ENCODE measurements around the gene DLX3. TPM values are rescaled to one million over a fixed set of nuclear protein-coding genes. Genes with fewer than 3 reads are reported as not detected.

DLX3 gene
- total RNA-seq, 1 experiment from 2014 or later = not detected

- intact Hi-C loops (cut with micrococcal nuclease; ENCODE audit: unreplicated experiment) = no loop called here
- Histone ChIP-seq H3K4me1 (ENCODE audit: insufficient read depth, low read length, poor library complexity, severe bottlenecking) (no peaks in the 10 kb centered on the region), H3K4me3 (ENCODE audit: low read depth, low read length, poor library complexity, severe bottlenecking) (no peak overlapping the region), H3K36me3 (ENCODE audit: insufficient read depth, low read length, poor library complexity, severe bottlenecking) (no peaks in the 10 kb centered on the region), H3K27me3 (replicated peaks; ENCODE audit: insufficient read depth, low read depth, low read length, poor library complexity) (no peaks in the 10 kb centered on the region), H3K27ac (ENCODE audit: low read depth, low read length, poor library complexity, severe bottlenecking) (no peak overlapping the region), H3K9me3 (ENCODE audit: low read depth, low read length, poor library complexity, severe bottlenecking) (no peaks in the 10 kb centered on the region)
- DNase-seq (ENCODE audit: low spot score) = no peak
- ChIA-PET POLR2A (ENCODE audit: low non-redundant PET) (interaction anchor here (0.6 kb wide), 1 partner anchor 23 kb away, joined by 3 read pairs; no protein-coding TSS in a partner anchor), CTCF (no interaction called here)
- no TSS peak for BruUV-seq (replicated peaks)
- TF ChIP-seq EZH2 (IDR thresholded peaks at IDR 0.05; ENCODE audit: borderline replicate concordance, low read depth, low read length, poor library complexity, severe bottlenecking) (no peak), CTCF (conservative IDR thresholded peaks at IDR 0.05; ENCODE audit: low read depth, low read length) (no peak)
Observed at GRCh38 chr17:50034498-50035364, 39.7 kb upstream of the DLX3 start.

DNA sequence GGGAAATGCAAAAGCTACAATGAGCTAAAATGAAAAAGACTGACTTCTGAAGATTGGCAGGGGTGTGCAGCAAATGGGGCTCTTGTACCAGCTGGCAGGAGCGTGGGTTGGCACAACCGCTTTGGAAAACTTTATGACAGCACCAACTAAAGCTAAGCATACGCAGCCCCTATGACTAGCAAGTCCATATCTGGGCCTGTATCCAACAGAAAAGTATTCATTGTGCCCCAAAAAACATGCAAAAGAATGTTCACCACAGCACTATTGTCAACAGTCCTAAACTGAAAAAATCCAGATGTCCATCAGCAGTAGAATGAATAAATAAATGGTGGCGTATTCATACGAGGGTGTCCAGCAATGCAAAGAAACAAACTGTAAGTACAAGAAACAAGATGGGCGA lies 38.3 kb upstream of the DLX3 start:
- intact Hi-C loops (cut with micrococcal nuclease; ENCODE audit: unreplicated experiment) = no loop called here
- DNase-seq (ENCODE audit: low spot score) = no peak
- ChIA-PET CTCF (no interaction called here), POLR2A (ENCODE audit: low non-redundant PET) (no interaction called here)
- Histone ChIP-seq H3K27ac (ENCODE audit: low read depth, low read length, poor library complexity, severe bottlenecking) (no peak overlapping the region), H3K4me3 (ENCODE audit: low read depth, low read length, poor library complexity, severe bottlenecking) (no peak overlapping the region), H3K9me3 (ENCODE audit: low read depth, low read length, poor library complexity, severe bottlenecking) (no peaks in the 10 kb centered on the region), H3K27me3 (replicated peaks; ENCODE audit: insufficient read depth, low read depth, low read length, poor library complexity) (no peaks in the 10 kb centered on the region), H3K4me1 (ENCODE audit: insufficient read depth, low read length, poor library complexity, severe bottlenecking) (no peaks in the 10 kb centered on the region), H3K36me3 (ENCODE audit: insufficient read depth, low read length, poor library complexity, severe bottlenecking) (no peaks in the 10 kb centered on the region)
- TF ChIP-seq CTCF (conservative IDR thresholded peaks at IDR 0.05; ENCODE audit: low read depth, low read length) = no peak
- TF ChIP-seq EZH2 (IDR thresholded peaks at IDR 0.05; ENCODE audit: borderline replicate concordance, low read depth, low read length, poor library complexity, severe bottlenecking) = no peak
- BruUV-seq (replicated peaks) = no TSS peak

GRCh38 chr17:50029185-50029584 lies 34.2 kb upstream of the DLX3 start:
- Histone ChIP-seq H3K4me1 (ENCODE audit: insufficient read depth, low read length, poor library complexity, severe bottlenecking) (peaks cover 8% of the 10 kb centered on the region), H3K4me3 (ENCODE audit: low read depth, low read length, poor library complexity, severe bottlenecking) (no peak overlapping the region), H3K27ac (ENCODE audit: low read depth, low read length, poor library complexity, severe bottlenecking) (no peak overlapping the region), H3K36me3 (ENCODE audit: insufficient read depth, low read length, poor library complexity, severe bottlenecking) (no peaks in the 10 kb centered on the region), H3K9me3 (ENCODE audit: low read depth, low read length, poor library complexity, severe bottlenecking) (peaks cover 8% of the 10 kb centered on the region), H3K27me3 (replicated peaks; ENCODE audit: insufficient read depth, low read depth, low read length, poor library complexity) (no peaks in the 10 kb centered on the region)
- no TSS peak for BruUV-seq (replicated peaks)
- no peak for DNase-seq (ENCODE audit: low spot score)
- ChIA-PET CTCF (interaction anchor here (0.6 to 1.1 kb wide), 4 partner anchors 48 to 65 kb away, joined by 3 to 17 read pairs (median 3); no protein-coding TSS in a partner anchor), POLR2A (ENCODE audit: low non-redundant PET) (interaction anchor here (0.5 kb wide), 1 partner anchor 297 kb away, joined by 4 read pairs; no protein-coding TSS in a partner anchor)
- intact Hi-C loops (cut with micrococcal nuclease; ENCODE audit: unreplicated experiment) = loop anchor here (5.0 kb wide), 1 partner anchor 268 kb away; no protein-coding TSS in a partner anchor
- TF ChIP-seq EZH2 (IDR thresholded peaks at IDR 0.05; ENCODE audit: borderline replicate concordance, low read depth, low read length, poor library complexity, severe bottlenecking) (no peak), CTCF (conservative IDR thresholded peaks at IDR 0.05; ENCODE audit: low read depth, low read length) (no peak)

Data from A673 (cell line).